GM12875 (cell line): ENCODE data around the gene SLC45A1.

Experiments used
- H3K4me3 ChIP-seq: one replicate; pipeline ENCODE4 v1.5.1; 2011; ENCODE audit warnings: low read depth, low read length, control low read depth
- CTCF ChIP-seq: IDR thresholded peaks from 2 replicates; pipeline ENCODE4 v1.5.1; 2011; ENCODE audit warnings: low read depth, mild to moderate bottlenecking, control low read depth, inconsistent platforms, low read length, moderate library complexity, borderline replicate concordance; ENCODE audit not compliant: insufficient read depth

SLC45A1 gene

GRCh38 chr1:8359617-8360481, 41.9 kb downstream of the SLC45A1 start:
- H3K4me3 ChIP-seq, result no peak overlapping the region
- TF ChIP-seq CTCF, result no peak

GRCh38 chr1:8360493-8361197, 42.7 kb downstream of the SLC45A1 start:
- no peak for TF ChIP-seq CTCF
- H3K4me3 ChIP-seq, result no peak overlapping the region

- no peak overlapping the region for H3K4me3 ChIP-seq
- TF ChIP-seq CTCF, result no peak
These were observed 43.4 kb downstream of the SLC45A1 start for GRCh38 chr1:8361198-8361849.

GRCh38 chr1:8362701-8363101, 44.8 kb downstream of the SLC45A1 start:
- TF ChIP-seq CTCF, result no peak
- H3K4me3 ChIP-seq, result no peak overlapping the region

GRCh38 chr1:8363186-8363766, 45.4 kb downstream of the SLC45A1 start:
- TF ChIP-seq CTCF, result no peak
- H3K4me3 ChIP-seq, result no peak overlapping the region

GRCh38 chr1:8363767-8364301, 45.9 kb downstream of the SLC45A1 start:
- no peak overlapping the region for H3K4me3 ChIP-seq
- TF ChIP-seq CTCF, result no peak
